ENCODE data around the gene ACE.

GRCh38 chr17:63448655-63449054 lies 28.2 kb upstream of the ACE start:
- no peak for TF ChIP-seq CTCF (IDR thresholded peaks at IDR 0.05; ENCODE audit: insufficient read depth, low read depth, low read length)
- no peak for TF ChIP-seq EZH2 (IDR thresholded peaks at IDR 0.05; ENCODE audit: insufficient read depth, low read length)

Data from astrocyte (in vitro differentiated cells and primary cell).